GM12801 (cell line): ENCODE measurements around the gene JMJD4.

Experiments
- CTCF ChIP-seq: IDR thresholded peaks from one replicate; pipeline ENCODE4 v1.5.1; 2011; ENCODE audit warnings: control low read depth; ENCODE audit not compliant: insufficient read length; ENCODE audit errors: extremely low read depth

JMJD4 gene

GRCh38 chr1:227767401-227768124 is 32.5 kb upstream of the JMJD4 start:
- no peak for TF ChIP-seq CTCF

GRCh38 chr1:227766653-227767277 is 31.7 kb upstream of the JMJD4 start:
- TF ChIP-seq CTCF, result no peak

DNA sequence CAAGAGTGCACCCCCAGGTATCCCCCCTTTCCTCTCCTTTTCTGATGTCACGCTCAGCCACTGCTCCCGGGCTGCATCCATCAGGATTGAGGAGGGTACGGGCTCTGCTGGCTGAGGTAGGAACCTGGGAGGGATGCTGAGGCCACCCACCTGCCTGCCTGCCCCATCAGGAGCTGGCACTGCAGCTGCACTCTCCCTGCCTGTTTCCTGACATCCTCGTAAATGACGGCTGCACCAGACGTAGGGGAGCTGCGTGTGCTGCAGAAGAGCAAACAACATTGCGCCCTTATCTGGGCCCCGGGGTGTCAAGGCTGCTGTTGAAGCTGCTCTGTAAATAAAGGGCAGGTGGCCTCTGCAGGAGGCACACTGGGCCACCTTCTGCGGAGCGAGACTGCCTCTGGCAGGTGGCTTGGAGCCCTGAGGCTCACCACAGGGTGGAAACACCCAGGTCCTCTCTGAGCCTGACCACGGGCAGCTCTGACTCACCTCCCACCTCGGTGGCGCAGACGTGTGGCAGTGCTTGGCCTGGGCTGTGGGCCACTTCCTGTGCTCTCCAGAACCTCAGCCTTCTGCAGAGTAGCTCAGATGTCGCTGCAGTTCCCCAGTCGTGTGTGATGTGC is 31.0 kb upstream of the JMJD4 start:
- no peak for TF ChIP-seq CTCF

- no peak for TF ChIP-seq CTCF
Observed at GRCh38 chr1:227765261-227766014, 30.3 kb upstream of the JMJD4 start.

DNA sequence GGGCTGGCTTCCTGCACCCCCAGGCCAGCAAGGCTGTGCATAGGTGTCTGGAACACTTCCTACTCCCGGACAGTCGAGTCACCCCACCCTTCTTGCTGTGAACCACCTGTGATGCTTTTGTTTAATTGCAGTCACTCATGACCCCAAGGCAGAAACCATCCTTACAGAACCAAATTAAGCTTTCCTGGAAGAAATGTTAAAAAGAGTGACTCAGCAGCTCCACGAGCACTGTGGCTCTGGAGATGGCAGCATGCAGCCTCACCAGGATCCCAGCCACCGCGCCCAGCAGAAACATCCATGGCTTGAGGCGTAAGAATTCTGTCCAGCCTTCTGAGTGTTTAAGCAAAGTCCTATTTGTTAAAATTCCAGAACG is 28.9 kb upstream of the JMJD4 start:
- no peak for TF ChIP-seq CTCF

- no peak for TF ChIP-seq CTCF
Observed at GRCh38 chr1:227763246-227764018, 28.3 kb upstream of the JMJD4 start.
